NCI-H2196 (cell line): Measurements from ENCODE around the gene CABP1.
"Not testable (repeated sequence)": the region's sequence is repeated elsewhere in the genome, so short reads cannot be mapped to it uniquely, and the experiment has no call there.

Experiments used
- DNase-seq: peaks from one replicate; lab custom pipeline; 2025; ENCODE audit not compliant: unreplicated experiment; lab: John Stamatoyannopoulos, UW

CABP1 gene

GRCh38 chr12:120666571-120667390, 26.4 kb downstream of the CABP1 start:
- DNase-seq, result no peak

GRCh38 chr12:120668091-120668867, 27.9 kb downstream of the CABP1 start:
- no peak for DNase-seq

- no peak for DNase-seq
Measured at GRCh38 chr12:120668868-120669840, 28.7 kb downstream of the CABP1 start.

GRCh38 chr12:120670237-120670636, 29.8 kb downstream of the CABP1 start:
- not testable (repeated sequence) for DNase-seq

- DNase-seq, result no peak
Measured at GRCh38 chr12:120670667-120671066, 30.2 kb downstream of the CABP1 start.

GRCh38 chr12:120674097-120674636, 33.7 kb downstream of the CABP1 start:
- no peak for DNase-seq

- DNase-seq, result no peak
Measured at GRCh38 chr12:120677765-120678473, 37.5 kb downstream of the CABP1 start.

- DNase-seq, result no peak
Measured at GRCh38 chr12:120678572-120678971, 38.1 kb downstream of the CABP1 start.

GRCh38 chr12:120680165-120680738, 39.8 kb downstream of the CABP1 start:
- no peak for DNase-seq

- DNase-seq, result no peak
Measured at GRCh38 chr12:120684523-120684932, 44.1 kb downstream of the CABP1 start.

- DNase-seq, result no peak
Measured at GRCh38 chr12:120685522-120685921, 45.1 kb downstream of the CABP1 start.

- DNase-seq, result peak; percentile 99
Measured at GRCh38 chr12:120686151-120686689, 45.8 kb downstream of the CABP1 start.

- DNase-seq, result peak; percentile 97
Measured at GRCh38 chr12:120686690-120687577, 46.5 kb downstream of the CABP1 start, which contains the start of gene MLEC. TSS of gene MLEC (plus strand) at chr12:120687149. CDS start at chr12:120687297, 148 bp downstream.

GRCh38 chr12:120687578-120688289, 47.3 kb downstream of the CABP1 start:
- no peak for DNase-seq

- no peak for DNase-seq
Measured at GRCh38 chr12:120688527-120689071, 48.2 kb downstream of the CABP1 start.

GRCh38 chr12:120689397-120690082, 49.1 kb downstream of the CABP1 start:
- no peak for DNase-seq

- DNase-seq, result no peak
Measured at GRCh38 chr12:120690083-120690450, 49.6 kb downstream of the CABP1 start.
